Hypothalamus (tissue), 51 donors: ENCODE data around the gene SPCS1.
"Not testable (repeated sequence)": the region's sequence is repeated elsewhere in the genome, so short reads cannot be mapped to it uniquely, and the experiment has no call there.

Experiments used
- DNase-seq, 51 donors: peaks; one replicate each; lab custom pipeline; 2025; lab: John Stamatoyannopoulos, UW

Gene SPCS1

GRCh38 chr3:52728753-52729152 lies 22.8 kb downstream of the SPCS1 start:
- DNase-seq, result not testable (repeated sequence)

- DNase-seq, result no peak
Measured at GRCh38 chr3:52730681-52731080, 24.8 kb downstream of the SPCS1 start.

GRCh38 chr3:52731590-52731989 lies 25.7 kb downstream of the SPCS1 start:
- DNase-seq, result no peak

GRCh38 chr3:52733256-52733891 lies 27.5 kb downstream of the SPCS1 start:
- DNase-seq, result no peak

GRCh38 chr3:52739730-52740129 lies 33.8 kb downstream of the SPCS1 start:
- DNase-seq, result no peak

GRCh38 chr3:52742418-52743041 lies 36.6 kb downstream of the SPCS1 start:
- DNase-seq, result no peak

- no peak for DNase-seq
Measured at GRCh38 chr3:52743152-52743551, 37.2 kb downstream of the SPCS1 start.

- no peak for DNase-seq
Measured at GRCh38 chr3:52743721-52744120, 37.8 kb downstream of the SPCS1 start.

- DNase-seq, result no peak
Measured at GRCh38 chr3:52752045-52752660, 46.2 kb downstream of the SPCS1 start.

GRCh38 chr3:52754373-52754772 lies 48.5 kb downstream of the SPCS1 start:
- DNase-seq, result no peak

GRCh38 chr3:52756141-52756540 lies 50.2 kb downstream of the SPCS1 start:
- no peak for DNase-seq
